Pons (tissue), 1 donor: ENCODE results near the gene VSIR.

Experiments used
- DNase-seq: peaks from one replicate; pipeline ENCODE4 v3.0.0-alpha.2; 2016; ENCODE audit warnings: low spot score

Gene VSIR

DNA sequence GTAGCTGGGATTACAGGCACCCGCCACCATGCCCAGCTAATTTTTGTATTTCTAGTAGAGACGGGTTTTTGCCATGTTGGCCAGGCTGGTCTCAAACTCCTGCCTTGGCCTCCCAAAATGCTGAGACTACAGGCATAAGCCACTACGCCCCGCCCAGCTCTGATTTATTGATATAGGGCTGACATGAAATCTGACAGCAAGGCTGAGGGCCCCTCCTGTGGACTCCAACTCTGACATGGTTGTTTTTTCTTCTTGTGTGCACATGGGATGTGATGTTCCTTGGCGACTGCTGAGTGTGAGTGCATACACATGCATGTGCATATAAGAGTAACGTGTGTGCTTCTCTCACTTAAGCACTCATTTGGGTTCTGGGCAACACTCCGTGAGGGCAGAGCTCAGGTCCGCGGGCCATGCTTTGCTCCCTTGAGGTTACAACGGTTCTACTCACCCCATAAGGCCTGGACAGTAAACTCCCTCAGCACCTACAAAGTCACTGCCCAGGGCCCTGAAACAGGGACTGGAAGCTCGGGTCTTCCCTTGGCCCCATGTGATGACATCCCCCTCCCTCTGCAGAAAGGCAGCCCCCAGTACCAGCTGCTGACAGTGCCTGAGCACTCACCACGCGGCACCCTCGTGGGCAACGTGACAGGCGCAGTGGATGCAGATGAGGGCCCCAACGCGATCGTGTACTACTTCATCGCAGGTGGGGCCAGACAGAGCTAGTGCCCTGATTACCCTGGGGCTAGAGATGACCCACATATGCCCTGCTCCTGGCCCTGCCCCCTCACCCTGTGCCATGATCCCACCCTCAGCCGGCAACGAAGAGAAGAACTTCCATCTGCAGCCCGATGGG lies 33.6 kb upstream of the VSIR start:
- DNase-seq, result no peak

GRCh38 chr10:71805776-71806703 lies 32.7 kb upstream of the VSIR start:
- DNase-seq, result no peak

GRCh38 chr10:71804077-71804476 lies 30.8 kb upstream of the VSIR start:
- peak; percentile 91 for DNase-seq

- no peak for DNase-seq
These were observed 29.6 kb upstream of the VSIR start for GRCh38 chr10:71802715-71803488.

DNA sequence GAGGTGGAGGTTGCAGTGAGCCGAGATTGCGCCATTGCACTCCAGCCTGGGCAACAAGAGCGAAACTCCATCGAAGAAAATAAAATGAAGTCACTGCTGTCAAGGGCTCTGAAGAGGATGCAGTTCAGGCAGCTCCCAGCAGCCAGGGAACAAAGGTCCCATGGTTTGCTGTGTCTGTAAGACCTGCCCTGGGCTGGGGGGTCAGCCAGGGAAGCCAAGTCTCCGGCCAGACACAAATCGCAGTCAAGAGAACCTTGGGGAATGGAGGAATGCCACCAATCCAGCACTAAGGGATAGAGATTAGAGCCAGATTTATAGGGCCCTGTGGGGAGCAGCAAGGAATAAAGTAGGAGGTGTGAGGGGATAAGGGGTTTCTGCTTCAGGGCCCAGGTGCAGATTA lies 28.9 kb upstream of the VSIR start:
- DNase-seq, result no peak

DNA sequence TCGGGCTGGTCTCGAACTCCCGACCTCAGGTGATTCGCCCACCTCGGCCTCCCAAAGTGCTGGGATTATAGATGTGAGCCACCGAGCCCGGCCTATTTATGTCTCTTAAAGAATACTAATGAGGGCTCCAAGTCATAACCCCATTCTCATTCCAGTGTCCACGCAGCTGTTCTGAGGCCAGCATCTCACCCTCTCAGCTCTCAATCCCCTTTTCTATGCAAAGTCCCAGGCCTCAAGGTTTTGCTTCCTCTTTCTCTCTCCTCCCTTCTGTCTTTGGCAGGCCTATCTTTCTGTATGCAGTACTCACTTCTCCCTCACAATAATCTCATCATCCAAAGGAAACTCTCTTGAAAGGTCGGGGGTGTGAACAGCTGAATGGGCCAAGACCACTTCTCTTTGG lies 28.0 kb upstream of the VSIR start:
- DNase-seq, result no peak

DNA sequence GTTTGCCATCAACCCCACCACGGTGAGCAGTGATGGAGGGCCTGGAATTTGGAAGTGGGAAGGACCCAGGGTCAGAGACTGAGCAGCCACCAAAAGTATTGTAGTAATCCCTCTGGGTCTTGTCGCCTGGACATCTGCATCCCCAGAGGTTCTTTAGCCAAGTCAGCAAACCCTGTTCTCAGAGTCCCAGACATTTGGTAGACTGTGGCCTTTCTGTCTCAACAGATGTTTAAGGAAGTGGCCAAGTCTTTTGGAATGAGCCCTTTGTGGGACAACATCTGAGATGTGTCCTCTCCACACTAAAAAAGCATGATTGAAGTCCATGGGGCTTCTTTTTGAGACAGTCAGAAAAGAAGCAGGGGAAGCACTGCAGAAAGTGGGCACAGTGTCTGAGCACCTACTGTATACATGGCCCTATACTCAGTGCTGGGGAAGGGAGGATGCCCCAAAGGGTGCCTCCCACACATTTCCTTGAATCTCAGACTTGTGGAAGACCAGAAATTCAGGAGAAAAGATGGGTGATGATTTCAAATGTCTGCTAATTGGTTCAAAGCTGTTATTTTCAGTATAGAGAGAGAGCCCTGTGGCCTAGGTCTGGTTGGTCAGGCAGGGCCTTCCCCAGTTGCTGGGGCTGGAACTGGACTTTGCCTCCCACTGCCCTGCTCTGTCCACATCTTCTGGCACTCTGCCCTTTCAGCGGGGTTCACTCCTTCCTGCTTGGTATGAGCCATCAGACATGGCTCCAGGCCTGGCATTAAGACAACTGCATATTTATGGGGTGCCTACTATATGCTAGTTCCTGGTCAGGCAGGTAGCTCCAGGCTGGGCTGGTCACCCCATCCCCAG lies 26.5 kb upstream of the VSIR start:
- no peak for DNase-seq

GRCh38 chr10:71799112-71799511 lies 25.8 kb upstream of the VSIR start:
- DNase-seq, result no peak

DNA sequence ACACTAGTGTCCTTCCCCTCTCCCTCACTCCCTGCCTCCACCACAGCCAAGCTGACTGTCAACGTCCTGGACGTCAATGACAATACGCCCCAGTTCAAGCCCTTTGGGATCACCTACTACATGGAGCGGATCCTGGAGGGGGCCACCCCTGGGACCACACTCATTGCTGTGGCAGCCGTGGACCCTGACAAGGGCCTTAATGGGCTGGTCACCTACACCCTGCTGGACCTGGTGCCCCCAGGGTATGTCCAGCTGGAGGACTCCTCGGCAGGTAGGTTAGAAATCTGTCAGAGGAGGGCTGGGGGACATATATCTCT lies 24.9 kb upstream of the VSIR start:
- DNase-seq, result no peak

DNA sequence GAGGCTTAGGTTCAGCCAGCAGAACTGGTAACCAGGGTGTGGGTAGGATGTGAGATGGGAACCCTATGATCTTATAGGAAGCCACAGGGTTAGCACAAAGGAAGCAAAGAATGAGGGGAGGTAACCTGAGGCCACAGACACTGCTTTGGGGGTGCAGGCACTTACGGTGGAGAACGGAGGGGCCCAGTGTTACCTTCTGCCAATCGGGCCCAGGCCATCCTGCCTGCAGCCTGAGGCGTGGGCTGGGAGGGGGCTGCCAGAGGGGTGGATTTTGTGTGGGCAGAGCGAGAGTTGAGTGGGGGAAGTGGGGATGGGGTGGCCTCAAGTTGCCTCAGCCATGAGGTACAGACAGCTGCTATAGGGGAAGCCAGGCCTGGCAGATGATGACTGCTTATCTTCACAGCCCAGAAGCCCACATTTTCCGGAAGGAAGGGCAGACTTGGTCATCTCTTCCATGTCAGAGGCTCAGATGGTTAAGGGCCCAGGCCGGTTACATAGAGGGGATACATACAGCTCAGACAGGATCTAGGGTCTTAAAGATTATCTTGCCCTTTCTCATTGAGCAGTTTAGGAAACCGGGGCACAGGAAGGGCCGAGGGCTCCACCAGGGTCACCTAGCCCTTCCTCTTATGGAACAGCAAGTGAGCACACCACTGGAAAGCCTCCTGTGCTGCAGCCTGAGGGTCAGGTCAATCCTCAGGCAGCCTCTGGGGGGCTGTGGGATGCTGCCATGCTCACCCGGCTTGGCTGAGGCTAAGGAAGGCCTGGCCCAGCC lies 24.4 kb upstream of the VSIR start:
- no peak for DNase-seq

- DNase-seq, result no peak
These were observed 23.6 kb upstream of the VSIR start for GRCh38 chr10:71796749-71797405.

GRCh38 chr10:71795248-71795647 lies 21.9 kb upstream of the VSIR start:
- DNase-seq, result no peak

DNA sequence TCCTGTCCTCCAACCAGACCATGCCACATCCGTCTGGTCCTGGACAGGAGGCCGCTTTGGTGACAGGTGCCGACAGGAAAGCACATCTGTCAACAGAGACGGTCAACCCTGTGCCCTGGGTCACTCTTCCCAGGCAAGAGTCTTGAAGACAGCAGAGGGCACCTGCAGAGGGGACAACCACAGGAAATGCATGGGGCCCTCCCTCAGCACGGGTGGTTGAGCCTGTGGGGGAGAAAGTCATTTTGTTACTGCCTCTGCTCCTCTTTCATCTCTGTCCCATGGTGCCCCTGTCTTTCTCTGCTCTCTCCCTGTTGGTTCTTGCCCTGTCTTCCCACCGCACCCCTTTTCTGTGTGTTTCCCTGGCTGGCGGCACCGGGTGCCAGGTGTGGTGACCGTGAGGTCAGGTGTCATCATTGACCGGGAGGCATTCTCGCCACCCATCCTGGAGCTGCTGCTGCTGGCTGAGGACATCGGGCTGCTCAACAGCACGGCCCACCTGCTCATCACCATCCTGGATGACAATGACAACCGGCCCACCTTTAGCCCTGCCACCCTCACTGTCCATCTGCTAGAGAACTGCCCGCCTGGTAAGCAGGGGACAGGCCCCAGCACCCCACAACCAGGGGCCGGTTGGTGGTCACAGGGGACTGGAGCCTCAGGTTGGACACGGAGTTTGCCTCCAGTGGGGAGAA lies 17.6 kb upstream of the VSIR start:
- DNase-seq, result no peak

- DNase-seq, result no peak
These were observed 16.6 kb upstream of the VSIR start for GRCh38 chr10:71789871-71790270.

GRCh38 chr10:71788954-71789353 lies 15.6 kb upstream of the VSIR start:
- no peak for DNase-seq

DNA sequence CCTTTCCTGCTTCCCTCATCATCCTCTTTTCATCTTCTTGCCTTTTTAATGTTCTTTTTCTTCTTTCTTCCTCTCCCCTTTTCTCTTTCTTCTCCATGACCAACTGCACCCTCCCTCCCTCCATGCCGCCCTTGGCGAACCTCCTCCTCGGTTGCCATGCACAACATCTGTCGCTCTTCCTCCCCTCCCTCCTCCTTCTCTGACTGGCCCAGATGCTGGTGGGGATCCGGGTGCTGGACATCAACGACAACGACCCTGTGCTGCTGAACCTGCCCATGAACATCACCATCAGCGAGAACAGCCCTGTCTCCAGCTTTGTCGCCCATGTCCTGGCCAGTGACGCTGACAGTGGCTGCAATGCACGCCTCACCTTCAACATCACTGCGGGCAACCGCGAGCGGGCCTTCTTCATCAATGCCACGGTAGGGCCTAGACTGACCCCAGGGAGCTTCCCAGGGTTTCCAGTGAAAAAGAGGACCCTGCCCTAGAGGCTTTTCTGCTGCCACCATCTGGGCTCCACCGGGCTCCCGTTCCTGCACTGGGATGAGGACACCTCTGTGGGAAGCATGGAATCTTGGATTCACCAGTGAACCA lies 11.5 kb upstream of the VSIR start:
- DNase-seq, result no peak

- no peak for DNase-seq
These were observed 10.8 kb upstream of the VSIR start for GRCh38 chr10:71783917-71784678.

DNA sequence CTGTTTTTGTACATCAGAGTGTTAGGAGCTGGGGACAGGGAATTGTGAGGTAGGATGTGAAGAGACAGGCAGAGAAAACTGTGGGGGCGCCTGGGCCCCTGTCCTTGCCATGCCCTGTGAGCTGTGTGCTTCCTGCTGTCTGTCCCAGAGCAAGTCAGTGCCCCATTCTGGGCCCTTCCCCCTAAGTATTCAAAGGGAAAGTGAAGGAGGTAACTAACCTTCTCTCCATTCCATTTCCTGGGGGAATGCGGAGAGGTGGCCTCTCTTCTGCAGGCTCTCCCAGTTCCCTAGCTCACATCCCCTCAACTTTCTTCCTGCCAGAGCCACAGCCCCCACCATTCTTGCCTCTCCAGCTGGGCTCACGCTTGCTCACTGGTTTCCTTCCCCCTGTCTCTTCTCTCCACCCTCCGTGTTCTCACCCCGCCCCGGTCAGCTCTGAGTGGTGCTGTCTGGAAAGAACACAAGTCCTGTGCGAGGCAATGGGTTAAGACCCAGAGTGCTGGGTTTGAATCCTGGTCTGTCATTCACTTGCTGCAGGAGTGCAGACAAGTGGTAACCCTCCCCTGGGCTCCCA lies 9.7 kb upstream of the VSIR start:
- DNase-seq, result no peak
